ENCODE data around the gene PLA2G4B. TPM values are rescaled to one million over a fixed set of nuclear protein-coding genes. Genes with fewer than 3 reads are reported as not detected.

Gene PLA2G4B
- total and polyA plus RNA-seq, 9 of the 15 experiments (the other 6 are each of a cell fraction or from before 2014, with no cell fraction given), result 0.07 to 6.1 (median 2.8) TPM

GRCh38 chr15:41847981-41848380 lies 9.3 kb downstream of the PLA2G4B start (continued):
- TF ChIP-seq ZNF318 (IDR thresholded peaks at IDR 0.05; ENCODE audit: borderline replicate concordance in 1 of 2, low read depth in 1 of 2) (no peak), ASH1L (IDR thresholded peaks at IDR 0.05; ENCODE audit: borderline replicate concordance, low read depth, partially characterized antibody) (no peak), ADNP (tag; IDR thresholded peaks at IDR 0.05) (no peak), BMI1 (IDR thresholded peaks at IDR 0.05; ENCODE audit: low read length) (no peak)

Data from K562 (cell line).